WTC11 (cell line): ENCODE data around the gene PLXNB2.

Experiments used
- MYBL2 ChIP-seq: sonication (generic); formaldehyde crosslinking; IDR thresholded peaks from 2 replicates; pipeline ENCODE4 v1.8.1; 2023; ENCODE audit warnings: mild to moderate bottlenecking, moderate library complexity, missing genetic modification reagents
- TF ChIP-seq, protein P1 (sequence below): fragments of 200-600 bp; IDR thresholded peaks from 2 replicates; pipeline ENCODE4 v1.8.0; 2022; ENCODE audit warnings: antibody characterized with exemption

DNA sequence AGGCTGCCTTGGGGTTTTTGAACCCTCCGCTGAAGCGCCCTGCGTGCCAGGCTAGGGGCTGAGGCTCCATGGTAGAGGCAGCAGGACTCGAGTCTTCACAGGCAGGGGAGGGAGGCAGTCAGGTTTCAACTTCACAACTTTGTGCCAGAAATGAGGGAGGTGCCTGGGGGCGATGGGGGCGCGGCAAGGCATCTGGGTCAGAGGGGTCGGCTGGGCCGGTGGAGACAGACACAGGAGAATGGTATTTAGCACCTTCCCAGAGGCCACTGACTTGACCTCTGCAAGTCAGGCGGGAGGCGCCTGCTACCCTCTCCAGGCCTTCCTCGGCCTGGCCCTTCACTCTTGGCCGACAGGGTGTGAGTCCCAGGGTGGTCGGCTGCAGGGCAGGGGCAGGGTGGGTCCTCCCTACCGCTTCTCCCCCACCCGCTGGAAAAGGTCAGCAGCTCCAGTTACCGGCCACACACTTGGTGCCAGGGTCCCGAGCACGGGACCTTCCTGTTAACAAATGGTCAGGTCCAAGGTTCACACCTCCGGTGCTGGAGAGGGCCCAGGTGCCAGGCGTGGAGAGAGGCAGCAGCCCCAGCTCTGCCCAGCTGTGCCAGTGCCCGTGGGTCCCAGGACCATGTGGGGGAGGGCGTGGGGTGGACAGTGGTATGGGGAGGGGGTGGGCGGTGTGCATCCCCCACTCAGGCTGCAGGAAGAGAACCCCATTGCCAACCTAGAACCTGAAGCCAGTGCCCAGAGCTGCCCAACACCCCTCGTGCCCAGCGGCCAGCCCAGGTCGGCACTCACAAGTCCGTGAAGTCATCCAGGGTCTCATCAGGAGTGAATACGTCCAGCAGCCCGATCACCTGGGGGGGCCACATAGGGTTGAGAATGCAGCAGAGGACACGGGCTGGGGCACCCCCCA lies 49.7 kb downstream of the PLXNB2 start:
- TF ChIP-seq, protein P1, sequence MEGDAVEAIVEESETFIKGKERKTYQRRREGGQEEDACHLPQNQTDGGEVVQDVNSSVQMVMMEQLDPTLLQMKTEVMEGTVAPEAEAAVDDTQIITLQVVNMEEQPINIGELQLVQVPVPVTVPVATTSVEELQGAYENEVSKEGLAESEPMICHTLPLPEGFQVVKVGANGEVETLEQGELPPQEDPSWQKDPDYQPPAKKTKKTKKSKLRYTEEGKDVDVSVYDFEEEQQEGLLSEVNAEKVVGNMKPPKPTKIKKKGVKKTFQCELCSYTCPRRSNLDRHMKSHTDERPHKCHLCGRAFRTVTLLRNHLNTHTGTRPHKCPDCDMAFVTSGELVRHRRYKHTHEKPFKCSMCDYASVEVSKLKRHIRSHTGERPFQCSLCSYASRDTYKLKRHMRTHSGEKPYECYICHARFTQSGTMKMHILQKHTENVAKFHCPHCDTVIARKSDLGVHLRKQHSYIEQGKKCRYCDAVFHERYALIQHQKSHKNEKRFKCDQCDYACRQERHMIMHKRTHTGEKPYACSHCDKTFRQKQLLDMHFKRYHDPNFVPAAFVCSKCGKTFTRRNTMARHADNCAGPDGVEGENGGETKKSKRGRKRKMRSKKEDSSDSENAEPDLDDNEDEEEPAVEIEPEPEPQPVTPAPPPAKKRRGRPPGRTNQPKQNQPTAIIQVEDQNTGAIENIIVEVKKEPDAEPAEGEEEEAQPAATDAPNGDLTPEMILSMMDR = no peak
- TF ChIP-seq MYBL2 (CRISPR knock-in tag) = no peak
